Loucy (cell line): ENCODE data around the gene FFAR4.

ENCODE experiments used
- H2AFZ ChIP-seq: fragments of 200-600 bp; sonication (generic); 2 replicates; pipeline ENCODE4 v1.6.0; 2016; ENCODE audit warnings: antibody characterized with exemption, mild to moderate bottlenecking, low read length, moderate library complexity
- H3F3A ChIP-seq: fragments of 200-600 bp; 2 replicates; pipeline ENCODE4 v1.6.0; 2016; ENCODE audit warnings: antibody characterized with exemption, low read depth, mild to moderate bottlenecking
- H3K27me3 ChIP-seq: fragments of 200-600 bp; sonication (generic); 2 replicates; pipeline ENCODE4 v1.6.1; 2014; ENCODE audit warnings: low read length, mild to moderate bottlenecking; ENCODE audit not compliant: insufficient read depth, poor library complexity, severe bottlenecking
- H3K36me3 ChIP-seq: fragments of 200-600 bp; sonication (generic); 2 replicates; pipeline ENCODE4 v1.6.1; 2016; ENCODE audit warnings: low read length; ENCODE audit not compliant: insufficient read depth
- H3K4me1 ChIP-seq: fragments of 200-600 bp; sonication (generic); 2 replicates; pipeline ENCODE4 v1.5.1; 2014; ENCODE audit warnings: low read length, mild to moderate bottlenecking; ENCODE audit not compliant: insufficient read depth, poor library complexity, severe bottlenecking
- H3K4me2 ChIP-seq: fragments of 200-600 bp; sonication (generic); 2 replicates; pipeline ENCODE4 v1.6.0; 2014; ENCODE audit warnings: antibody characterized with exemption, low read length, low read depth, mild to moderate bottlenecking; ENCODE audit not compliant: poor library complexity, severe bottlenecking
- H3K4me3 ChIP-seq: fragments of 200-600 bp; sonication (generic); 2 replicates; pipeline ENCODE4 v1.5.1; 2014; ENCODE audit warnings: low read length, mild to moderate bottlenecking, mixed read lengths; ENCODE audit not compliant: poor library complexity, severe bottlenecking
- H3K79me2 ChIP-seq: fragments of 200-600 bp; sonication (generic); 2 replicates; pipeline ENCODE4 v1.6.1; 2014; ENCODE audit warnings: low read length; ENCODE audit not compliant: insufficient read depth
- H3K9ac ChIP-seq: fragments of 200-600 bp; sonication (generic); 2 replicates; pipeline ENCODE4 v1.6.0; 2014; ENCODE audit warnings: mild to moderate bottlenecking, low read depth, low read length, moderate library complexity; ENCODE audit not compliant: poor library complexity, severe bottlenecking
- H3K9me2 ChIP-seq: fragments of 200-600 bp; sonication (generic); replicated peaks from 2 replicates; pipeline ENCODE4 v1.6.1; 2016; ENCODE audit warnings: low read depth, low read length, mixed read lengths
- H3K9me3 ChIP-seq: fragments of 200-600 bp; sonication (generic); 2 replicates; pipeline ENCODE4 v1.6.1; 2014; ENCODE audit warnings: mild to moderate bottlenecking, antibody characterized with exemption, low read length, low read depth; ENCODE audit not compliant: insufficient read depth
- H4K20me1 ChIP-seq: fragments of 200-600 bp; sonication (generic); 2 replicates; pipeline ENCODE4 v1.6.0; 2014; ENCODE audit warnings: antibody characterized with exemption, low read length, mild to moderate bottlenecking; ENCODE audit not compliant: insufficient read depth, poor library complexity, severe bottlenecking
- CTCF ChIP-seq: fragments of 200-600 bp; sonication (generic); conservative IDR thresholded peaks from 2 replicates; pipeline ENCODE4 v1.5.1; 2014; ENCODE audit warnings: mild to moderate bottlenecking, antibody characterized with exemption, low read length
- EZH2phosphoT487 ChIP-seq: fragments of 200-600 bp; IDR thresholded peaks from 2 replicates; pipeline ENCODE4 v1.6.1; 2018; ENCODE audit warnings: antibody characterized with exemption, mild to moderate bottlenecking, moderate library complexity, borderline replicate concordance

The FFAR4 gene

DNA sequence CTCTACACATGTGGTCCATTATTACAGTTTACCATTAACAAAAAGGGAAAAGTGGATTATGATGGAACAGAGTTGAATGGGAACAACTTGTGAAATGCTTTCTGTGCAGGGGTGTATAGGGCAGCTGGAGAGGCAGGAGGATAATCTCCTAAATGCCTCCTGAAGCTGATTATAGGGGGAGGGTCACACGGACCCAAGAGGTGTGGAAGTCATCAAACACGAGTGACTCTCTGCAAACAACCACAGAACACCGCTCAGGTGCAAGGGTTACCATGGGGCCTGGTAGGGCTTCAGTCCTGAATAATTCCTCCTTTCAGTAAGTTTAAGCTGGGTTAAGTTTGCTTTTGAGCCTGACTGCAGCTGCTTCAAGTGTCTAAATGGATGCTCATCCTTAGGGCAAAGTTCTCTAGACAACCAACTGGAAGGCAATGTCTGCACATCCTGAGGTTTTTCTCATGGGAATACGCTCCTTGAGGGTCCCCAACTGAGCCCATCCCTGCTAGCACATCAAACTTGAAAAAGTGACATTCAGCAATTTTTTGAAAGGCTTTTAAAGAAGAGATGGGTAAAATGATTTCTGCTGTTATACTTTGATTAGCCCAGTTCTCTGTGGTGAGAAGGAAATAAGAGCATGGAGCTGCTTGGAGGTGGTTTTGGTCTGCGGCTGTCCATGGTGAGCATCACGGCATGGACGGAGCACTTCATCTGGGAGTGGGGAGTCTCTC, 47.8 kb downstream of the FFAR4 start:
- Histone ChIP-seq H3K4me1 (no peaks in the 10 kb centered on the region), H2AFZ (no peak overlapping the region), H3K4me3 (no peak overlapping the region), H3K9me2 (no peaks in the 10 kb centered on the region), H3F3A (no peaks in the 10 kb centered on the region), H3K36me3 (no peaks in the 10 kb centered on the region), H3K9me3 (no peaks in the 10 kb centered on the region), H3K4me2 (no peak overlapping the region), H3K27me3 (no peaks in the 10 kb centered on the region), H3K9ac (no peak overlapping the region), H3K79me2 (no peaks in the 10 kb centered on the region), H4K20me1 (no peaks in the 10 kb centered on the region)
- TF ChIP-seq EZH2phosphoT487 (no peak), CTCF (no peak)

GRCh38 chr10:93615576-93616235, 49.2 kb downstream of the FFAR4 start:
- no peaks in the 10 kb centered on the region for H3K27me3 ChIP-seq
- H3K9ac ChIP-seq: no peak overlapping the region
- no peak overlapping the region for H3K4me2 ChIP-seq
- H3K9me2 ChIP-seq: no peaks in the 10 kb centered on the region
- H3K4me1 ChIP-seq: no peaks in the 10 kb centered on the region
- no peak overlapping the region for H2AFZ ChIP-seq
- no peaks in the 10 kb centered on the region for H3K79me2 ChIP-seq
- no peak overlapping the region for H3K4me3 ChIP-seq
- H3F3A ChIP-seq: no peaks in the 10 kb centered on the region
- no peaks in the 10 kb centered on the region for H3K9me3 ChIP-seq
- no peaks in the 10 kb centered on the region for H3K36me3 ChIP-seq
- TF ChIP-seq EZH2phosphoT487: no peak
- TF ChIP-seq CTCF: no peak
- no peaks in the 10 kb centered on the region for H4K20me1 ChIP-seq

- Histone ChIP-seq H3K79me2 (no peaks in the 10 kb centered on the region), H3K9me2 (no peaks in the 10 kb centered on the region), H3K27me3 (no peaks in the 10 kb centered on the region), H3K4me1 (no peaks in the 10 kb centered on the region), H3K36me3 (no peaks in the 10 kb centered on the region), H2AFZ (no peak overlapping the region), H3K9me3 (no peaks in the 10 kb centered on the region), H3K9ac (no peak overlapping the region), H3K4me3 (no peak overlapping the region), H3F3A (no peaks in the 10 kb centered on the region), H4K20me1 (no peaks in the 10 kb centered on the region), H3K4me2 (no peak overlapping the region)
- TF ChIP-seq EZH2phosphoT487 (no peak), CTCF (no peak)
These were observed 54.5 kb downstream of the FFAR4 start for GRCh38 chr10:93620925-93621324.
